ENCODE results near the gene CARS1.

CARS1 gene

DNA sequence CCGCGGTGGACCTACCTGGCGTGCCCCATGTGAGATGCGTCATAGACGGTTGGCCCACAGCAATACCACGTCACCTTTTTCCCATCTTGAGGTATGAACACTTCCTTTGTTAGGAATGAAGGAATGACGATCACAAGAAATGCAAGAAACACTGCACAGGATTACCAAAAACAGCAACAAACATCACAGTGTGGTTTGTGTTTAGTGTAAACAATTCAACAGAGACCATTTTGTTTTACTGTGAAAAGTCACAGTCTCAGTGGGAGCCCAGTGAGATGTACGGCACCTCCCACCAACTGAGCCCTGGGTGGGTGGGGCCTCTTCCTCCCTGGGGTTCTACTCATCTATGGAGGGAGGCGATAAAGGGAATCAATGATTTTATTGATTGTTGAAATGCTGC, 16.3 kb downstream of the CARS1 start:
- Histone ChIP-seq H3K36me3 (ENCODE audit: control insufficient read depth, insufficient read depth, low read length) (peaks cover 12% of the 10 kb centered on the region), H3K9me3 (ENCODE audit: control insufficient read depth, low read length) (no peaks in the 10 kb centered on the region), H3K4me1 (ENCODE audit: control insufficient read depth, insufficient read depth, low read length) (no peaks in the 10 kb centered on the region), H3K4me3 (ENCODE audit: insufficient read depth, low read depth, low read length) (no peak overlapping the region), H3K27ac (ENCODE audit: insufficient read depth, low read depth, low read length, poor library complexity, severe bottlenecking) (no peak overlapping the region), H3K27me3 (ENCODE audit: control insufficient read depth, insufficient read depth, low read length, poor library complexity, severe bottlenecking) (no peaks in the 10 kb centered on the region)
- 89 to 93% methylated on average over 8 of the region's 9 CpGs for WGBS, 2 experiments

DNA sequence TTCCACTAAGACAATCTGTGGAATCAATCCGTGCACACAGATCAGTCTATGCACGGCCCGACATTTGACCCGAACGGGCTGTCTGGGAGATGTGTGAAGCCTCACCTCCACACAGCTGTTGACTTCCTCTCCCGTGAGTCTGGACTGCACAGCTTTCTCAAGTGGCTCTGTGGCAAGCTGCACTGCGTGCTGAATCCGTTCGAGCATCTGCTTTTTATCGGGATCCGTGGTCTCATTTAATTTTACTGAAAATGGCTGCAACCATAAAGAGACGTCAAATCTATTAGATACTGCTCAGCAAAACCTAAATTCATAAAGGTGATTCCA, 19.3 kb downstream of the CARS1 start:
- Histone ChIP-seq H3K4me1 (ENCODE audit: control insufficient read depth, insufficient read depth, low read length) (no peaks in the 10 kb centered on the region), H3K27ac (ENCODE audit: insufficient read depth, low read depth, low read length, poor library complexity, severe bottlenecking) (no peak overlapping the region), H3K9me3 (ENCODE audit: control insufficient read depth, low read length) (no peaks in the 10 kb centered on the region), H3K4me3 (ENCODE audit: insufficient read depth, low read depth, low read length) (no peak overlapping the region), H3K27me3 (ENCODE audit: control insufficient read depth, insufficient read depth, low read length, poor library complexity, severe bottlenecking) (no peaks in the 10 kb centered on the region), H3K36me3 (ENCODE audit: control insufficient read depth, insufficient read depth, low read length) (peaks cover 12% of the 10 kb centered on the region)
- WGBS, 2 experiments = 93 to 96% methylated on average over 12 of the region's 12 CpGs

DNA sequence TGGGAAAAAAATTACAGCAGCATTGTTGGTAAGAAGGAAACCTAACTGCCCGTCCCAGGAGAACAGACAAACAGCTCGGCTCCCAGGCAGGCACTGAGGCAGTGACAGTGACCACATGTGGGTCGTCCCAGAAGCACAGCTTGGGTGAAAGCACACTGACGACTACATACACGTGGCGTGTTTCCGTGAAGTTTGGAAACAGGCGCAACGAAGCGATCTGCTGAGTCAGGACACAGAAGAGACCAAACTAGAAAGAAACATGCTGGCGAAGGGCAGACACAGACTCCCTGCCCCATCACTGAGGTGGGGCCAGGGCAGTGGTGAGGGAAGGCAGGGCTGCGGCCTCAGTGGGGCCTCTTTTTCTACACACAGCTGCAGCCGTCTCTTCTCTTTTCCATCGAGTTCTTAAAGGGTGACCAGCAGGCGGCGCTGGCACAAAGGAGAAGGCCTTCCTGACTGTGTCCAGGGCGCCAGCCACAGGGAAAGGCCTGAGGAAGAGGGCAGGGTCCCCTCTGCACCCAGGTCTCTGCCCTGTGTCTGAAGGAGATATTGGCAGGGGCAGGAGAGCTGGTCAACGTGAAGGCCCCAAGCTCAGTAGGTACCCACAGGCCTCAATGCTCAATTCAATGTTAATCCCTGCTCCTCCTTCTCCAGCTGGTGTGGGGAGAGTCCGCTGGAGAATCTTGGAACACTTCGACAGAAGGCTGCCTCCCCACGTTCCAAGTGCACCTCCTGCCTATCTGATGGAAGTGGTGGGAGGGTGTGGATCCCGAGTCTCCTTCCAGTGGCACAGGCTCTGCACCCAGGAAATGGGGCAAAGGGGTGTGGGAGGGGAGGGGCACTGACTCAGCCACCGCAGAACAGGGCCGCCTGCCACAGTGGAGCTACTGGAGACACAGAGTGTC, 19.9 kb downstream of the CARS1 start:
- Histone ChIP-seq H3K27ac (ENCODE audit: insufficient read depth, low read depth, low read length, poor library complexity, severe bottlenecking) (no peak overlapping the region), H3K36me3 (ENCODE audit: control insufficient read depth, insufficient read depth, low read length) (peaks cover 12% of the 10 kb centered on the region)
- WGBS, 2 experiments = 70 to 72% methylated on average over 24 of the region's 24 CpGs

DNA sequence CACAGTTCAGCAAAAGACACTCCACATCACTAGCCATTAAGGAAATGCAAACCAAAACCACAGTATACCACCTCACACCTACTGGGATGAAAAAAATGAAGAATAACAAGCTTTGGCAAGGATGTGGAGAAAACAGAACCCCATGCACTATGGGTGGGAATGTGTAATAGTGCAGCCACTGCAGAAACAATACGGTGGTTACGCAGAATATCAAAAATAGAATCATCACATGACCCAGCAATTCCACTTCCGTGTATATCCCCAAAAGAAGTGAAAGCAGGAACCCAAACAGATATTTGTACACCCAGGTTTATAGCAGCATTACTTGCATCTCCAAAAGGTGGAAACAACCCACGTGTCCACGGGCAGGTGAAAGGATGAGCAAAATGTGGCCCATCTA, 20.8 kb downstream of the CARS1 start:
- peaks cover 12% of the 10 kb centered on the region for H3K36me3 ChIP-seq (ENCODE audit: control insufficient read depth, insufficient read depth, low read length)
- H3K27ac ChIP-seq (ENCODE audit: insufficient read depth, low read depth, low read length, poor library complexity, severe bottlenecking) = no peak overlapping the region
- no peaks in the 10 kb centered on the region for H3K4me1 ChIP-seq (ENCODE audit: control insufficient read depth, insufficient read depth, low read length)
- WGBS, 2 experiments = 92 to 98% methylated on average over 5 of the region's 5 CpGs
- H3K4me3 ChIP-seq (ENCODE audit: insufficient read depth, low read depth, low read length) = no peak overlapping the region
- H3K9me3 ChIP-seq (ENCODE audit: control insufficient read depth, low read length) = no peaks in the 10 kb centered on the region
- H3K27me3 ChIP-seq (ENCODE audit: control insufficient read depth, insufficient read depth, low read length, poor library complexity, severe bottlenecking) = no peaks in the 10 kb centered on the region

More for the DNA sequence above, 19.9 kb downstream of the CARS1 start:
- Histone ChIP-seq H3K9me3 (ENCODE audit: control insufficient read depth, low read length) (no peaks in the 10 kb centered on the region), H3K27me3 (ENCODE audit: control insufficient read depth, insufficient read depth, low read length, poor library complexity, severe bottlenecking) (no peaks in the 10 kb centered on the region), H3K4me1 (ENCODE audit: control insufficient read depth, insufficient read depth, low read length) (no peaks in the 10 kb centered on the region), H3K4me3 (ENCODE audit: insufficient read depth, low read depth, low read length) (no peak overlapping the region)

DNA sequence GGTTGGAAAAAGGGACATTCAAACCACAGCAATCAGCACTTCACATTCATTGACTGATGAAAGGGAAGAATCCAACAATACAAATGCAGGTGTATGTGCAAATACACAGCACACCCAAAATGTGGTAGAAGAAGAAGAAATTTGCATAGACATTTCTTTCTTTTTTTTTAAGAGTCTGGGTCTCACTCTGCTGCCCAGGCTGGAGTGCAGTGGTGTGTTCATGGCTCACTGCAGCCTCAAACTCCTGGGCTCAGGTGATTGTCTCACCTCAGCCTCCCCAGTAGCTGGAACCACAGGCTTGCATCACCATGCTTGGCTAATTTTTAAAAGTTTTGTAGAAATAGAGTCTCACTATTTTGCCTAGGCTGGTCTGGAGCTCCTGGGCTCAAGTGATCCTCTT, 21.9 kb downstream of the CARS1 start:
- H3K27ac ChIP-seq (ENCODE audit: insufficient read depth, low read depth, low read length, poor library complexity, severe bottlenecking) = no peak overlapping the region
- H3K4me1 ChIP-seq (ENCODE audit: control insufficient read depth, insufficient read depth, low read length) = no peaks in the 10 kb centered on the region
- no peaks in the 10 kb centered on the region for H3K9me3 ChIP-seq (ENCODE audit: control insufficient read depth, low read length)
- no peak overlapping the region for H3K4me3 ChIP-seq (ENCODE audit: insufficient read depth, low read depth, low read length)
- peaks cover 12% of the 10 kb centered on the region for H3K36me3 ChIP-seq (ENCODE audit: control insufficient read depth, insufficient read depth, low read length)
- H3K27me3 ChIP-seq (ENCODE audit: control insufficient read depth, insufficient read depth, low read length, poor library complexity, severe bottlenecking) = no peaks in the 10 kb centered on the region

DNA sequence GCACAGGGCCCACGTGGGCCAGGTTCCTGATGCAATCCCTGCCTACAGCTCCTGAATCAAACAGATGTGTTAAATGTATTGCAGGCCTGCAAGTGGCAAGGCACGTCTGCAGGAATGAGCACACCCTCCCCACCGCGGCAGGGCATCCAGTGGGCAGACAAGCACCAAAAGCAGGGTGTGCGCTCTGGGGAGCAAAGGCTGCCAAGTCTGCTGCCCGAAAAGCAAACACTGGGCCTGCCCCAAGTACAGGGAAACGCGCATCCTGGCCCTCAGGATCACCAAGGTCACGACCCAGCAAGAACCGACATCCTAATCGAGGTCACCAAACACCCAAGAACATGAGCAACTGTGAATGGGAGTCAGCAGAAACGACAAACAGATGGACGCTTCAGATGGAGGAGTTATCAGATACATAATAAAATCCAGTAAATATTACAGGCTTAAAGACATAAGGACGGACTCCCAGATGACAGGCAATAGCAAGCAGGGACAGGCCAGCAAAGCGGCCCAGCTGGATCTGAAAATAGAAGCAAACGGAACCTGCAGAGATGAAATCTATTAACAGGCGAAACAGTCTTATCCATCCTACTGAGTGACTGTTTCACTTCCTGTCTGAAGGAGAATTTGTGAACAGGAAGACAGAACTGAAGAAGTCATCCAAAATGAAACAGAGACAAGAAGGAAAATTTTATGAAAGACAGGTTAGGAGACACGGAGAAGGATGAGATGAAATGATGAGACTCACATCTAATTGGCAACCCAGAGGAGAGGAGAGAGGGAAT, 26.7 kb downstream of the CARS1 start:
- 95 to 96% methylated on average over 18 of the region's 18 CpGs for WGBS, 2 experiments
- Histone ChIP-seq H3K27me3 (ENCODE audit: control insufficient read depth, insufficient read depth, low read length, poor library complexity, severe bottlenecking) (no peaks in the 10 kb centered on the region), H3K4me1 (ENCODE audit: control insufficient read depth, insufficient read depth, low read length) (no peaks in the 10 kb centered on the region), H3K36me3 (ENCODE audit: control insufficient read depth, insufficient read depth, low read length) (peaks cover 13% of the 10 kb centered on the region), H3K9me3 (ENCODE audit: control insufficient read depth, low read length) (no peaks in the 10 kb centered on the region), H3K27ac (ENCODE audit: insufficient read depth, low read depth, low read length, poor library complexity, severe bottlenecking) (no peak overlapping the region), H3K4me3 (ENCODE audit: insufficient read depth, low read depth, low read length) (no peak overlapping the region)

DNA sequence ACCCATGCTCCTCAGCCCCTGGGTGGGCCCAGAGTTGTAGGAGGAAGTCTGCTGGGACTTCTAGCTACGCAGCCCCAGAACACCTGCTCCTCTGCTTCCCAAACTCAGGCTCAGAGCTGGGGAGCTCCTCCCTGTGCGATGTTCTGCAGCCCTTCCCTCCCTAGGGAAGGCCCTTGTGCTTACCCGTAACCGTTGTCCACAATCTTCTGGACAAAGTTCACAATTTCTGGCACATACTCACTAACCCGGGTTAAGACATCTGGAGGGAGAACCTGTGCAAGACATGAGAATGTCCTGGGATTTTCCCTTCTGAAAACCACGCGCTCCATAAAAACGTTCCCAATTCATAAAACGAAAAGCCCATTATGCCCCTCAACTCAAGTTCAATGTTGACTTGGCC, 28.4 kb downstream of the CARS1 start:
- Histone ChIP-seq H3K9me3 (ENCODE audit: control insufficient read depth, low read length) (no peaks in the 10 kb centered on the region), H3K4me3 (ENCODE audit: insufficient read depth, low read depth, low read length) (no peak overlapping the region), H3K27ac (ENCODE audit: insufficient read depth, low read depth, low read length, poor library complexity, severe bottlenecking) (no peak overlapping the region), H3K27me3 (ENCODE audit: control insufficient read depth, insufficient read depth, low read length, poor library complexity, severe bottlenecking) (no peaks in the 10 kb centered on the region), H3K4me1 (ENCODE audit: control insufficient read depth, insufficient read depth, low read length) (no peaks in the 10 kb centered on the region), H3K36me3 (ENCODE audit: control insufficient read depth, insufficient read depth, low read length) (peaks cover 13% of the 10 kb centered on the region)
- WGBS, 2 experiments = 96 to 98% methylated on average over 9 of the region's 9 CpGs

DNA sequence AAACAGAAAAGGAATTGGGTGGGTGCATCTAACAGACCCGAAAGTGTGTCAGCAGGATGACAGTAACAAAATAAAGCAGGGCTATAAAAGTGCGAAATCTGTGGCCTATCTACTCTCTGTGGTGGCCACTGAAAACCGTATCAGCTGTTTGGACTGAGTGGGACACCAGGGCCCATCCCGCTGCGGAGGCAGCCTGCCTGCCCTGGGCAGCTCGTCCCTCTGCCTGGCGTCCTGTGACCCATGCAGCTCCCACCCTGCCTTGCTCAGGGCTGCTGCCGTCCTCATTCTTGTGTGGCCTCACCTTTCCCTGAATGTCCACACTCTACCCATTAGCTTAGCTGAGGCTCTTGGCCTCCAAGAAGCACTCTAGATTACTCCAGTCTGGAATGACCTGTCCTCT, 30.4 kb downstream of the CARS1 start:
- peaks cover 13% of the 10 kb centered on the region for H3K36me3 ChIP-seq (ENCODE audit: control insufficient read depth, insufficient read depth, low read length)
- 94% methylated on average over 8 of the region's 8 CpGs for WGBS, 2 experiments

DNA sequence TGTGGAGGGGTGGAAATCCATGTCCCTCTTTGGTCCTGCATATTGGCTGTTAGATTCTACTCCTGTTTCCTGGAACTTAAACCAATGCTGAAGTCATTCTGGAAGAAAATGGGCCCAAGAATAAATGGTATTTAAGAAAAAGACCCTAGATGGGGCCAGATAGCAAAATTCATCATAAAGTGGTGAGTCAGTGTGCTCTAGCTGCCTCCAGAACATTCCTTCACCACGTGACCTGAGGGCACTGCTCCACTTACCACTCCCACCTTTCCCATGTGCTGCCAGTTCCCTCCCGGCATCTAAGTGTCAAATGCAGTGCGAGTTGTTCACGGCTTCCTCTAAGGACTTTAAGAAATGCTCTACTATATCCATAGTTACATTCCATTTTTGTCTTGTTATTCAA, 34.2 kb downstream of the CARS1 start:
- Histone ChIP-seq H3K4me3 (ENCODE audit: insufficient read depth, low read depth, low read length) (no peak overlapping the region), H3K4me1 (ENCODE audit: control insufficient read depth, insufficient read depth, low read length) (no peaks in the 10 kb centered on the region), H3K27ac (ENCODE audit: insufficient read depth, low read depth, low read length, poor library complexity, severe bottlenecking) (no peak overlapping the region), H3K27me3 (ENCODE audit: control insufficient read depth, insufficient read depth, low read length, poor library complexity, severe bottlenecking) (no peaks in the 10 kb centered on the region), H3K9me3 (ENCODE audit: control insufficient read depth, low read length) (no peaks in the 10 kb centered on the region), H3K36me3 (ENCODE audit: control insufficient read depth, insufficient read depth, low read length) (peaks cover 5% of the 10 kb centered on the region)
- 94% methylated on average over 4 of the region's 4 CpGs for WGBS, 2 experiments

More for the DNA sequence above, 30.4 kb downstream of the CARS1 start:
- no peaks in the 10 kb centered on the region for H3K4me1 ChIP-seq (ENCODE audit: control insufficient read depth, insufficient read depth, low read length)
- H3K9me3 ChIP-seq (ENCODE audit: control insufficient read depth, low read length) = no peaks in the 10 kb centered on the region
- no peak overlapping the region for H3K4me3 ChIP-seq (ENCODE audit: insufficient read depth, low read depth, low read length)
- no peak overlapping the region for H3K27ac ChIP-seq (ENCODE audit: insufficient read depth, low read depth, low read length, poor library complexity, severe bottlenecking)
- H3K27me3 ChIP-seq (ENCODE audit: control insufficient read depth, insufficient read depth, low read length, poor library complexity, severe bottlenecking) = no peaks in the 10 kb centered on the region

DNA sequence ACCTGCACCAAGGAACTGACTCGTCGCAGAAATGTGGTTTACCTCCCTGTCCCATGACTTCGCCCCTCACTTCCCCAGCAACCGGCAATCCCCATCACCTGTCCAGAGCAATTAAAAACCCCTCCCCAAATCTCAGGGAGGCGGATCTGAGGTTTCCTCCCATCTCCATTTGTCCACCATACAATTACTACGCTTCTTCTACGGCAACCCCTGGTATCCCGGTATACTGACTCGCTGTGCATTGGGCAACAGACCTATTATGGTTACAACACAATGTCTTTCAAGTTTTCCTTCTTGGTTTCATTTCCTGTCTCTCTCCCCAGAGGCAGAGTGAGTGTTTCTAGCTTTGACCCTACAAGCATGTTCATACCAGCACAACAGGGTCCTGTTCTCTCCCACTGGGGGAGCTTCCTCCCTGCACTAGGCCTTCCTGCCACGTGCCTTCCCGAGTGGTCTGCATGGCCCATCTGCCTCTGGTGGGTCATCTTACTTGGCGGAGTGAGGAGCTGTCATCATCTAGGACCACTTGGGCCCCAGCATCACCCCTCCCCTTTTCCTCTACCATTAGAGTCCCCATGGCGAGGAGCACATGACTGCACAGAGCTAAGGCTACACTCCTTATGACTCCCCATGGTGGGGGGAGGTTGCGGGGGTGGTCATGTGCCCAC, 34.8 kb downstream of the CARS1 start:
- Histone ChIP-seq H3K27ac (ENCODE audit: insufficient read depth, low read depth, low read length, poor library complexity, severe bottlenecking) (no peak overlapping the region), H3K36me3 (ENCODE audit: control insufficient read depth, insufficient read depth, low read length) (peaks cover 5% of the 10 kb centered on the region), H3K4me1 (ENCODE audit: control insufficient read depth, insufficient read depth, low read length) (no peaks in the 10 kb centered on the region), H3K4me3 (ENCODE audit: insufficient read depth, low read depth, low read length) (no peak overlapping the region), H3K27me3 (ENCODE audit: control insufficient read depth, insufficient read depth, low read length, poor library complexity, severe bottlenecking) (no peaks in the 10 kb centered on the region), H3K9me3 (ENCODE audit: control insufficient read depth, low read length) (no peaks in the 10 kb centered on the region)
- 93 to 94% methylated on average over 14 of the region's 14 CpGs for WGBS, 2 experiments

Data from ectodermal cell (in vitro differentiated cells).